Endodermal cell (in vitro differentiated cells): ENCODE results near the gene HCN3. TPM values are rescaled to one million over a fixed set of nuclear protein-coding genes. Genes with fewer than 3 reads are reported as not detected.

Experiments
- DNase-seq: peaks from one replicate; pipeline ENCODE4 v3.0.0-alpha.2; 2017
- H3K27ac ChIP-seq: 2 replicates; pipeline ENCODE4 v1.5.1; 2013; ENCODE audit warnings: mild to moderate bottlenecking, low read depth, low read length, moderate library complexity
- H3K27me3 ChIP-seq: 2 replicates; pipeline ENCODE4 v1.6.1; 2013; ENCODE audit warnings: mild to moderate bottlenecking, low read length, moderate library complexity; ENCODE audit not compliant: insufficient read depth, control insufficient read depth, poor library complexity, severe bottlenecking
- H3K36me3 ChIP-seq: 2 replicates; pipeline ENCODE4 v1.7.0; 2013; ENCODE audit warnings: mild to moderate bottlenecking, low read length, moderate library complexity; ENCODE audit not compliant: control insufficient read depth, insufficient read depth
- H3K4me1 ChIP-seq: one replicate; pipeline ENCODE4 v1.7.0; 2013; ENCODE audit warnings: low read length; ENCODE audit not compliant: control insufficient read depth, insufficient read depth
- H3K4me3 ChIP-seq: 2 replicates; pipeline ENCODE4 v1.5.1; 2013; ENCODE audit warnings: mild to moderate bottlenecking, low read length, moderate library complexity
- H3K9ac ChIP-seq: 2 replicates; pipeline ENCODE4 v1.6.1; 2013; ENCODE audit warnings: mild to moderate bottlenecking, low read length, moderate library complexity; ENCODE audit not compliant: poor library complexity, severe bottlenecking; ENCODE audit errors: extremely low read depth
- H3K9me3 ChIP-seq: 2 replicates; pipeline ENCODE4 v1.6.1; 2013; ENCODE audit warnings: mild to moderate bottlenecking, low read length, moderate library complexity; ENCODE audit not compliant: control insufficient read depth
- H3K27ac Mint-ChIP-seq: 2 replicates; pipeline ENCODE4 v1.8.0; 2020; ENCODE audit warnings: mixed read lengths
- H3K27me3 Mint-ChIP-seq: 2 replicates; pipeline ENCODE4 v1.8.0; 2021; ENCODE audit warnings: mild to moderate bottlenecking, mixed read lengths; ENCODE audit not compliant: insufficient read depth
- H3K36me3 Mint-ChIP-seq: 2 replicates; pipeline ENCODE4 v1.8.0; 2020; ENCODE audit warnings: low read depth, mixed read lengths
- H3K4me1 Mint-ChIP-seq: 2 replicates; pipeline ENCODE4 v1.8.0; 2020; ENCODE audit warnings: mixed read lengths
- H3K4me3 Mint-ChIP-seq: 2 replicates; pipeline ENCODE4 v1.8.0; 2020; ENCODE audit warnings: mild to moderate bottlenecking, moderate library complexity, mixed read lengths
- H3K9me3 Mint-ChIP-seq: 2 replicates; pipeline ENCODE4 v1.8.0; 2020; ENCODE audit warnings: mild to moderate bottlenecking, mixed read lengths
- WGBS, 2 experiments: methylation state at CpG; one replicate each; pipeline versions ENCODE4 v1.1.5 to v1.1.7; 2013; ENCODE audit warnings: missing lambda C conversion rate in 2 of 2, mixed read lengths in 1 of 2; ENCODE audit not compliant: insufficient coverage in 1 of 2, insufficient read length in 1 of 2; 5-methylcytosine and 5-hydroxymethylcytosine counted together
- total RNA-seq, 2 donors: library from RNA; stranded (reverse); fragmentation: NEBNext Ultra II Directional in 1 of 2; extraction: Animal tissue kit (Norgen Biotek cat#: 25700) in 1 of 2; gene quantifications; 2 replicates in 1 of 2; 3 replicates in 1 of 2; pipeline ENCODE4 v1.2.1, GENCODE V29; 2021
- TF ChIP-seq, protein P1 (sequence below): fragments of 200-600 bp; sonication (generic); conservative IDR thresholded peaks from 2 replicates; pipeline ENCODE4 v1.5.0; 2021; ENCODE audit warnings: antibody characterized with exemption, mild to moderate bottlenecking

HCN3 gene
- total RNA-seq, 2 donors from 2014 or later = 8.7 to 9.2 TPM

DNA sequence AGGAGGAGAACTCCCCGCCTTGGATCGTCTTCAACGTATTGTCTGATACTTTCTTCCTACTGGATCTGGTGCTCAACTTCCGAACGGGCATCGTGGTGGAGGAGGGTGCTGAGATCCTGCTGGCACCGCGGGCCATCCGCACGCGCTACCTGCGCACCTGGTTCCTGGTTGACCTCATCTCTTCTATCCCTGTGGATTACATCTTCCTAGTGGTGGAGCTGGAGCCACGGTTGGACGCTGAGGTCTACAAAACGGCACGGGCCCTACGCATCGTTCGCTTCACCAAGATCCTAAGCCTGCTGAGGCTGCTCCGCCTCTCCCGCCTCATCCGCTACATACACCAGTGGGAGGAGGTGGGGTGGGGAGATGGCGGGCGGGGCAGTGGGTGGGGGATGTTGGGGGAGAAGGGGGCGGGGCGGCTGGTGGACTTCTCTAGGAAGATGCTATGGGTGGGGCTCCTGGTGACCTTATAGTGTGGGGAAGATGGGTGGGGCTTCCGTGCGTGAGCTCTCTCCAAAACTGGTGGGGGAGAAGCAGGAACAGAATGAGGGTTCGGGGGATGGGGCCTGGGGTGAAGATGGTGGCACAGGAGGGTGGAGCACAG lies 5.3 kb downstream of the HCN3 start:
- H3K4me1 ChIP-seq = peaks cover 6% of the 10 kb centered on the region
- no peaks in the 10 kb centered on the region for H3K9me3 ChIP-seq
- TF ChIP-seq, protein P1, sequence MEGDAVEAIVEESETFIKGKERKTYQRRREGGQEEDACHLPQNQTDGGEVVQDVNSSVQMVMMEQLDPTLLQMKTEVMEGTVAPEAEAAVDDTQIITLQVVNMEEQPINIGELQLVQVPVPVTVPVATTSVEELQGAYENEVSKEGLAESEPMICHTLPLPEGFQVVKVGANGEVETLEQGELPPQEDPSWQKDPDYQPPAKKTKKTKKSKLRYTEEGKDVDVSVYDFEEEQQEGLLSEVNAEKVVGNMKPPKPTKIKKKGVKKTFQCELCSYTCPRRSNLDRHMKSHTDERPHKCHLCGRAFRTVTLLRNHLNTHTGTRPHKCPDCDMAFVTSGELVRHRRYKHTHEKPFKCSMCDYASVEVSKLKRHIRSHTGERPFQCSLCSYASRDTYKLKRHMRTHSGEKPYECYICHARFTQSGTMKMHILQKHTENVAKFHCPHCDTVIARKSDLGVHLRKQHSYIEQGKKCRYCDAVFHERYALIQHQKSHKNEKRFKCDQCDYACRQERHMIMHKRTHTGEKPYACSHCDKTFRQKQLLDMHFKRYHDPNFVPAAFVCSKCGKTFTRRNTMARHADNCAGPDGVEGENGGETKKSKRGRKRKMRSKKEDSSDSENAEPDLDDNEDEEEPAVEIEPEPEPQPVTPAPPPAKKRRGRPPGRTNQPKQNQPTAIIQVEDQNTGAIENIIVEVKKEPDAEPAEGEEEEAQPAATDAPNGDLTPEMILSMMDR = no peak
- 93 to 96% methylated on average over 13 to 27 of the region's 29 CpGs for WGBS, 2 experiments
- Mint-ChIP-seq H3K27ac (no peak overlapping the region), H3K9me3 (no peaks in the 10 kb centered on the region), H3K36me3 (peaks cover 5% of the 10 kb centered on the region), H3K4me1 (peaks cover 13% of the 10 kb centered on the region), H3K4me3 (no peak overlapping the region), H3K27me3 (no peaks in the 10 kb centered on the region)
- H3K36me3 ChIP-seq = no peaks in the 10 kb centered on the region
- H3K27me3 ChIP-seq = no peaks in the 10 kb centered on the region
- H3K27ac ChIP-seq = no peak overlapping the region
- no peak for DNase-seq
- no peak overlapping the region for H3K9ac ChIP-seq
- no peak overlapping the region for H3K4me3 ChIP-seq

DNA sequence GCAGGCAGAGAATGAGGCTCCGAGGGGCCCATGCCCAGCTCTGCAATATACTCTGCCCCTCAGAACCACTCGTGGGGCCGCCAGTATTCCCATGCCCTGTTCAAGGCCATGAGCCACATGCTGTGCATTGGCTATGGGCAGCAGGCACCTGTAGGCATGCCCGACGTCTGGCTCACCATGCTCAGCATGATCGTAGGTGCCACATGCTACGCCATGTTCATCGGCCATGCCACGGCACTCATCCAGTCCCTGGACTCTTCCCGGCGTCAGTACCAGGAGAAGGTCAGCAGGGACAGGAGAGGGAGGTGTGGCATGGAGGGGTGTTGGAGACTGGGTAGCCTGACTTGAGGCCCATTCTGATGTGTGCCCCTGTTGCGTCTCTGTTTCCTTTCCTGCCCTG lies 7.2 kb downstream of the HCN3 start:
- TF ChIP-seq, protein P1 = no peak
- H3K9ac ChIP-seq = no peak overlapping the region
- DNase-seq = no peak
- Mint-ChIP-seq H3K27me3 (no peaks in the 10 kb centered on the region), H3K27ac (no peak overlapping the region), H3K36me3 (peaks cover 2% of the 10 kb centered on the region), H3K9me3 (no peaks in the 10 kb centered on the region), H3K4me3 (no peak overlapping the region), H3K4me1 (peaks cover 2% of the 10 kb centered on the region)
- no peak overlapping the region for H3K4me3 ChIP-seq
- no peak overlapping the region for H3K27ac ChIP-seq
- 91 to 98% methylated on average over 12 of the region's 12 CpGs for WGBS, 2 experiments
- H3K4me1 ChIP-seq = no peaks in the 10 kb centered on the region
- H3K9me3 ChIP-seq = no peaks in the 10 kb centered on the region
- H3K27me3 ChIP-seq = no peaks in the 10 kb centered on the region
- H3K36me3 ChIP-seq = no peaks in the 10 kb centered on the region

DNA sequence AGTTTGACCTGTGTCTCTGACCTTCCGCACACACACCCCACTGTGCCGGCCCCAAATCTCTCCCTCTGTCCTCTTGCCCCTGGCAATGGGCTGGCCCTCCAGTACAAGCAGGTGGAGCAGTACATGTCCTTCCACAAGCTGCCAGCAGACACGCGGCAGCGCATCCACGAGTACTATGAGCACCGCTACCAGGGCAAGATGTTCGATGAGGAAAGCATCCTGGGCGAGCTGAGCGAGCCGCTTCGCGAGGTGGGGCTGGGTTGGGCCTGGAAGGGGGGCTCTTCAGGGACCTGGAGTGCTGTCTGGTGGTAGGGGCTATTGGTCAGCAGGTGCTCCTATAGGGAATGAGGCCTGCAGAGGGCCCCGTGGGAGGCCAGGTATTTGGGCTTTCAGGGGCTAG lies 7.8 kb downstream of the HCN3 start:
- Mint-ChIP-seq H3K27ac (no peak overlapping the region), H3K4me1 (no peaks in the 10 kb centered on the region), H3K9me3 (no peaks in the 10 kb centered on the region), H3K4me3 (no peak overlapping the region), H3K27me3 (no peaks in the 10 kb centered on the region), H3K36me3 (no peaks in the 10 kb centered on the region)
- 95 to 97% methylated on average over 13 to 14 of the region's 14 CpGs for WGBS, 2 experiments
- no peak overlapping the region for H3K9ac ChIP-seq
- no peak overlapping the region for H3K4me3 ChIP-seq
- no peaks in the 10 kb centered on the region for H3K4me1 ChIP-seq
- no peaks in the 10 kb centered on the region for H3K36me3 ChIP-seq
- H3K27ac ChIP-seq = no peak overlapping the region
- TF ChIP-seq, protein P1 = no peak
- H3K9me3 ChIP-seq = no peaks in the 10 kb centered on the region
- no peaks in the 10 kb centered on the region for H3K27me3 ChIP-seq
- no peak for DNase-seq
